K562 (cell line): ENCODE results near the gene PRPF6. TPM values are rescaled to one million over a fixed set of nuclear protein-coding genes. Genes with fewer than 3 reads are reported as not detected.

Experiments used
- C11orf30 ChIP-seq: fragments of 450-650 bp; IDR thresholded peaks from 2 replicates; pipeline ENCODE4 v1.6.1; 2016; ENCODE audit warnings: low read depth, mild to moderate bottlenecking
- CBX8 ChIP-seq: fragments of 200-600 bp; sonication (generic); IDR thresholded peaks from 2 replicates; pipeline ENCODE4 v1.6.1; 2012; ENCODE audit warnings: borderline replicate concordance, mixed run types, low read depth, mild to moderate bottlenecking, moderate library complexity, mixed read lengths, low read length, control low read depth, inconsistent platforms; ENCODE audit not compliant: poor library complexity, severe bottlenecking; ENCODE audit errors: extremely low read depth
- CREBBP ChIP-seq: IDR thresholded peaks from one replicate; pipeline ENCODE4 v1.6.1; 2012; ENCODE audit warnings: low read depth, mild to moderate bottlenecking, control low read depth, inconsistent platforms, low read length
- CSDE1 ChIP-seq, 2 experiments: fragments of 450-650 bp; IDR thresholded peaks; 2 replicates each; pipeline ENCODE4 v1.6.1; 2016; ENCODE audit warnings: mild to moderate bottlenecking in 1 of 2
- ESRRA ChIP-seq: fragments of 450-650 bp; IDR thresholded peaks from 2 replicates; pipeline ENCODE4 v1.6.1; 2014; ENCODE audit warnings: low read depth, mild to moderate bottlenecking, moderate library complexity, borderline replicate concordance
- JUN ChIP-seq, 2 experiments: sonication (generic) in 1 of 2; formaldehyde crosslinking in 1 of 2; IDR thresholded peaks; 2 replicates each; pipeline versions ENCODE4 v1.6.1 to v1.8.0; 2012 to 2022; ENCODE audit warnings: borderline replicate concordance in 2 of 2, mild to moderate bottlenecking in 2 of 2, improper control_type of control experiment in 1 of 2, low read depth in 1 of 2, low read length in 1 of 2, missing genetic modification reagents in 1 of 2
- NBN ChIP-seq: fragments of 450-650 bp; IDR thresholded peaks from 2 replicates; pipeline ENCODE4 v1.6.1; 2016; ENCODE audit warnings: low read depth, mild to moderate bottlenecking
- PHF8 ChIP-seq: fragments of 200-600 bp; sonication (generic); IDR thresholded peaks from 2 replicates; pipeline ENCODE4 v1.6.1; 2012; ENCODE audit warnings: mixed run types, mild to moderate bottlenecking, inconsistent platforms, low read length, moderate library complexity, borderline replicate concordance
- PML ChIP-seq: IDR thresholded peaks from 2 replicates; pipeline ENCODE4 v1.6.1; 2012; ENCODE audit warnings: low read length, inconsistent platforms
- POU5F1 ChIP-seq: fragments of 150-350 bp; IDR thresholded peaks from 2 replicates; pipeline ENCODE4 v1.6.1; 2014; ENCODE audit warnings: borderline replicate concordance, low read length, low read depth, mild to moderate bottlenecking; ENCODE audit not compliant: partially characterized antibody
- RB1 ChIP-seq: fragments of 450-650 bp; IDR thresholded peaks from 2 replicates; pipeline ENCODE4 v1.6.1; 2017; ENCODE audit warnings: low read depth, mild to moderate bottlenecking
- RUNX1 ChIP-seq: sonication (generic); IDR thresholded peaks from 2 replicates; pipeline ENCODE4 v1.6.1; 2016; ENCODE audit warnings: antibody characterized with exemption, low read depth
- SMAD4 ChIP-seq: fragments of 250-450 bp; sonication (Bioruptor Pico); conservative IDR thresholded peaks from 2 replicates; pipeline ENCODE4 v1.8.0; 2021; ENCODE audit warnings: inconsistent platforms, mild to moderate bottlenecking, moderate library complexity
- TEAD1 ChIP-seq, 2 experiments: fragments of 450-650 bp in 1 of 2; sonication (generic) in 1 of 2; formaldehyde crosslinking; IDR thresholded peaks; 2 replicates each; pipeline versions ENCODE4 v1.4.0 to v1.8.0; 2020 to 2022; ENCODE audit warnings: mild to moderate bottlenecking in 2 of 2, missing genetic modification reagents in 1 of 2
- TRIM28 ChIP-seq: fragments of 450-650 bp; IDR thresholded peaks from 2 replicates; pipeline ENCODE4 v1.6.1; 2017
- ZNF507 ChIP-seq: conservative IDR thresholded peaks from 2 replicates; pipeline ENCODE4 v1.6.1; 2017; ENCODE audit warnings: missing genetic modification characterization, missing compliant biosample characterization
- ZNF609 ChIP-seq: sonication (generic); formaldehyde crosslinking; IDR thresholded peaks from 2 replicates; pipeline ENCODE4 v1.8.1; 2023; ENCODE audit warnings: missing genetic modification reagents, mild to moderate bottlenecking, borderline replicate concordance
- polyA plus RNA-seq, 8 experiments: library from polyadenylated mRNA; depleted of rRNA in 4 of 8; stranded (reverse) in 5 of 8; unstranded in 3 of 8; fragments of >200 nt; fragmentation: Nextera tagmentation in 2 of 8; fragmentation: Illumina TruSeq in 1 of 8; extraction: Ambion mirVana in 2 of 8; extraction: Trizol in 1 of 8; gene quantifications; 2 replicates each; pipeline versions ENCODE4 v1.2.1 to v1.2.3, GENCODE V29; 2011 to 2014; ENCODE audit warnings: inconsistent platforms in 1 of 8, missing spikeins in 1 of 8
- total RNA-seq, 7 experiments: library from RNA; depleted of rRNA in 6 of 7; stranded (reverse); fragments of >200 nt in 6 of 7; fragmentation: Illumina TruSeq in 2 of 7; extraction: Trizol in 2 of 7; gene quantifications; 2 replicates each; pipeline versions ENCODE4 v1.2.1 to v1.2.3, GENCODE V29; 2011 to 2021; ENCODE audit warnings: low replicate concordance in 1 of 7
- TF ChIP-seq, protein P1 (sequence below): fragments of 450-650 bp; IDR thresholded peaks from 2 replicates; pipeline ENCODE4 v1.6.1; 2018; ENCODE audit not compliant: partially characterized antibody

The PRPF6 gene
- total and polyA plus RNA-seq, 9 of the 15 experiments (the other 6 are each of a cell fraction or from before 2014, with no cell fraction given), result 4.2 to 83.2 (median 59.9) TPM

- TF ChIP-seq PML (peak; percentile 79; the same call in 1 of the 2 replicates), TRIM28 (no peak), NBN (peak; percentile 23; the same call in 1 of the 2 replicates), RUNX1 (peak; percentile 60; the same call in 1 of the 2 replicates), JUN (IDR thresholded peaks at IDR 0.05; ENCODE audit: borderline replicate concordance, low read depth, low read length) (no peak), JUN (CRISPR knock-in tag; IDR thresholded peaks at IDR 0.05; ENCODE audit: borderline replicate concordance) (0 out of 2 replicates have a peak, but pooled peaks have one; percentile 34), RB1 (peak; percentile 80), CREBBP (no peak), TEAD1 (CRISPR knock-in tag; IDR thresholded peaks at IDR 0.05) (peak; percentile 19 to 28; a peak in 2 of 4 replicates), ZNF609 (CRISPR knock-in tag) (peak; percentile 90), POU5F1 (no peak), SMAD4 (CRISPR knock-in tag) (no peak), C11orf30 (peak; percentile 99), ZNF507 (no peak), CSDE1 (IDR thresholded peaks at IDR 0.05) (peak in 1 of 2 experiments; percentile 64; a peak in 1 of 4 replicates), PHF8 (peak; percentile 94), ESRRA (peak; percentile 81), CBX8 (no peak)
- TF ChIP-seq, protein P1, sequence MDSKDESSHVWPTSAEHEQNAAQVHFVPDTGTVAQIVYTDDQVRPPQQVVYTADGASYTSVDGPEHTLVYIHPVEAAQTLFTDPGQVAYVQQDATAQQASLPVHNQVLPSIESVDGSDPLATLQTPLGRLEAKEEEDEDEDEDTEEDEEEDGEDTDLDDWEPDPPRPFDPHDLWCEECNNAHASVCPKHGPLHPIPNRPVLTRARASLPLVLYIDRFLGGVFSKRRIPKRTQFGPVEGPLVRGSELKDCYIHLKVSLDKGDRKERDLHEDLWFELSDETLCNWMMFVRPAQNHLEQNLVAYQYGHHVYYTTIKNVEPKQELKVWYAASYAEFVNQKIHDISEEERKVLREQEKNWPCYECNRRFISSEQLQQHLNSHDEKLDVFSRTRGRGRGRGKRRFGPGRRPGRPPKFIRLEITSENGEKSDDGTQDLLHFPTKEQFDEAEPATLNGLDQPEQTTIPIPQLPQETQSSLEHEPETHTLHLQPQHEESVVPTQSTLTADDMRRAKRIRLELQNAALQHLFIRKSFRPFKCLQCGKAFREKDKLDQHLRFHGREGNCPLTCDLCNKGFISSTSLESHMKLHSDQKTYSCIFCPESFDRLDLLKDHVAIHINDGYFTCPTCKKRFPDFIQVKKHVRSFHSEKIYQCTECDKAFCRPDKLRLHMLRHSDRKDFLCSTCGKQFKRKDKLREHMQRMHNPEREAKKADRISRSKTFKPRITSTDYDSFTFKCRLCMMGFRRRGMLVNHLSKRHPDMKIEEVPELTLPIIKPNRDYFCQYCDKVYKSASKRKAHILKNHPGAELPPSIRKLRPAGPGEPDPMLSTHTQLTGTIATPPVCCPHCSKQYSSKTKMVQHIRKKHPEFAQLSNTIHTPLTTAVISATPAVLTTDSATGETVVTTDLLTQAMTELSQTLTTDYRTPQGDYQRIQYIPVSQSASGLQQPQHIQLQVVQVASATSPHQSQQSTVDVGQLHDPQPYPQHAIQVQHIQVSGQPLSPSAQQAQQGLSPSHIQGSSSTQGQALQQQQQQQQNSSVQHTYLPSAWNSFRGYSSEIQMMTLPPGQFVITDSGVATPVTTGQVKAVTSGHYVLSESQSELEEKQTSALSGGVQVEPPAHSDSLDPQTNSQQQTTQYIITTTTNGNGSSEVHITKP, result peak; percentile 29
These were observed at the start of gene PRPF6 (continued) for GRCh38 chr20:63980806-63981728.
